Loucy (cell line): Measurements from ENCODE around the gene GIGYF2.

Source experiments
- H2AFZ ChIP-seq: fragments of 200-600 bp; sonication (generic); 2 replicates; pipeline ENCODE4 v1.6.0; 2016; ENCODE audit warnings: antibody characterized with exemption, mild to moderate bottlenecking, low read length, moderate library complexity
- H3F3A ChIP-seq: fragments of 200-600 bp; 2 replicates; pipeline ENCODE4 v1.6.0; 2016; ENCODE audit warnings: antibody characterized with exemption, low read depth, mild to moderate bottlenecking
- H3K27me3 ChIP-seq: fragments of 200-600 bp; sonication (generic); 2 replicates; pipeline ENCODE4 v1.6.1; 2014; ENCODE audit warnings: low read length, mild to moderate bottlenecking; ENCODE audit not compliant: insufficient read depth, poor library complexity, severe bottlenecking
- H3K36me3 ChIP-seq: fragments of 200-600 bp; sonication (generic); 2 replicates; pipeline ENCODE4 v1.6.1; 2016; ENCODE audit warnings: low read length; ENCODE audit not compliant: insufficient read depth
- H3K4me1 ChIP-seq: fragments of 200-600 bp; sonication (generic); 2 replicates; pipeline ENCODE4 v1.5.1; 2014; ENCODE audit warnings: low read length, mild to moderate bottlenecking; ENCODE audit not compliant: insufficient read depth, poor library complexity, severe bottlenecking
- H3K4me2 ChIP-seq: fragments of 200-600 bp; sonication (generic); 2 replicates; pipeline ENCODE4 v1.6.0; 2014; ENCODE audit warnings: antibody characterized with exemption, low read length, low read depth, mild to moderate bottlenecking; ENCODE audit not compliant: poor library complexity, severe bottlenecking
- H3K4me3 ChIP-seq: fragments of 200-600 bp; sonication (generic); 2 replicates; pipeline ENCODE4 v1.5.1; 2014; ENCODE audit warnings: low read length, mild to moderate bottlenecking, mixed read lengths; ENCODE audit not compliant: poor library complexity, severe bottlenecking
- H3K79me2 ChIP-seq: fragments of 200-600 bp; sonication (generic); 2 replicates; pipeline ENCODE4 v1.6.1; 2014; ENCODE audit warnings: low read length; ENCODE audit not compliant: insufficient read depth
- H3K9ac ChIP-seq: fragments of 200-600 bp; sonication (generic); 2 replicates; pipeline ENCODE4 v1.6.0; 2014; ENCODE audit warnings: mild to moderate bottlenecking, low read depth, low read length, moderate library complexity; ENCODE audit not compliant: poor library complexity, severe bottlenecking
- H3K9me2 ChIP-seq: fragments of 200-600 bp; sonication (generic); replicated peaks from 2 replicates; pipeline ENCODE4 v1.6.1; 2016; ENCODE audit warnings: low read depth, low read length, mixed read lengths
- H3K9me3 ChIP-seq: fragments of 200-600 bp; sonication (generic); 2 replicates; pipeline ENCODE4 v1.6.1; 2014; ENCODE audit warnings: mild to moderate bottlenecking, antibody characterized with exemption, low read length, low read depth; ENCODE audit not compliant: insufficient read depth
- H4K20me1 ChIP-seq: fragments of 200-600 bp; sonication (generic); 2 replicates; pipeline ENCODE4 v1.6.0; 2014; ENCODE audit warnings: antibody characterized with exemption, low read length, mild to moderate bottlenecking; ENCODE audit not compliant: insufficient read depth, poor library complexity, severe bottlenecking
- EZH2phosphoT487 ChIP-seq: fragments of 200-600 bp; IDR thresholded peaks from 2 replicates; pipeline ENCODE4 v1.6.1; 2018; ENCODE audit warnings: antibody characterized with exemption, mild to moderate bottlenecking, moderate library complexity, borderline replicate concordance
- TF ChIP-seq, protein P1 (sequence below): fragments of 200-600 bp; sonication (generic); conservative IDR thresholded peaks from 2 replicates; pipeline ENCODE4 v1.5.1; 2014; ENCODE audit warnings: mild to moderate bottlenecking, antibody characterized with exemption, low read length

Gene GIGYF2

DNA sequence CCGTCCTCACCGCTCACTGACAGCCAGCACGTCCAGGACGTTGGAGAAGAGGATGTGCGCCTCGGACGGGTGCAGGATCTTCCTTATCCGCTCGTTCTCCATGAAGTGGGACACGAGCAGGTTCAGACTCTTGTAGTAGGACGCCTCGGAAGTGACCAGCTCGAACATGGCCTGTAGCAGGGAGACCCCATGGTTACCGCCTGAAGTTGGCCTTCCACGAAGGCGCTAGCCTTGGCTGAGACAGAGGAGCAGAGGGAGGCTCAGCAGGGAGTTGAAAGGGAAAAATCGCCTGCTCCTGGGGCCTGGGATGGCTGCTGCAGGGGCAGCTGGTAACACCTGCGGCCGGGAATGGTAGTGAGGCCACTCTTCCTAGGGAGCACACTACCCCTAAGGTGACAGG, 197.6 kb downstream of the GIGYF2 start:
- Histone ChIP-seq H2AFZ (no peak overlapping the region), H3K79me2 (no peaks in the 10 kb centered on the region), H3K4me3 (no peak overlapping the region), H3K4me1 (peaks cover 4% of the 10 kb centered on the region), H3K27me3 (no peaks in the 10 kb centered on the region), H3K9me2 (no peaks in the 10 kb centered on the region), H3F3A (no peaks in the 10 kb centered on the region), H3K9ac (no peak overlapping the region), H3K9me3 (no peaks in the 10 kb centered on the region), H4K20me1 (no peaks in the 10 kb centered on the region), H3K36me3 (no peaks in the 10 kb centered on the region), H3K4me2 (no peak overlapping the region)
- TF ChIP-seq EZH2phosphoT487 = no peak
- TF ChIP-seq, protein P1, sequence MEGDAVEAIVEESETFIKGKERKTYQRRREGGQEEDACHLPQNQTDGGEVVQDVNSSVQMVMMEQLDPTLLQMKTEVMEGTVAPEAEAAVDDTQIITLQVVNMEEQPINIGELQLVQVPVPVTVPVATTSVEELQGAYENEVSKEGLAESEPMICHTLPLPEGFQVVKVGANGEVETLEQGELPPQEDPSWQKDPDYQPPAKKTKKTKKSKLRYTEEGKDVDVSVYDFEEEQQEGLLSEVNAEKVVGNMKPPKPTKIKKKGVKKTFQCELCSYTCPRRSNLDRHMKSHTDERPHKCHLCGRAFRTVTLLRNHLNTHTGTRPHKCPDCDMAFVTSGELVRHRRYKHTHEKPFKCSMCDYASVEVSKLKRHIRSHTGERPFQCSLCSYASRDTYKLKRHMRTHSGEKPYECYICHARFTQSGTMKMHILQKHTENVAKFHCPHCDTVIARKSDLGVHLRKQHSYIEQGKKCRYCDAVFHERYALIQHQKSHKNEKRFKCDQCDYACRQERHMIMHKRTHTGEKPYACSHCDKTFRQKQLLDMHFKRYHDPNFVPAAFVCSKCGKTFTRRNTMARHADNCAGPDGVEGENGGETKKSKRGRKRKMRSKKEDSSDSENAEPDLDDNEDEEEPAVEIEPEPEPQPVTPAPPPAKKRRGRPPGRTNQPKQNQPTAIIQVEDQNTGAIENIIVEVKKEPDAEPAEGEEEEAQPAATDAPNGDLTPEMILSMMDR = no peak

DNA sequence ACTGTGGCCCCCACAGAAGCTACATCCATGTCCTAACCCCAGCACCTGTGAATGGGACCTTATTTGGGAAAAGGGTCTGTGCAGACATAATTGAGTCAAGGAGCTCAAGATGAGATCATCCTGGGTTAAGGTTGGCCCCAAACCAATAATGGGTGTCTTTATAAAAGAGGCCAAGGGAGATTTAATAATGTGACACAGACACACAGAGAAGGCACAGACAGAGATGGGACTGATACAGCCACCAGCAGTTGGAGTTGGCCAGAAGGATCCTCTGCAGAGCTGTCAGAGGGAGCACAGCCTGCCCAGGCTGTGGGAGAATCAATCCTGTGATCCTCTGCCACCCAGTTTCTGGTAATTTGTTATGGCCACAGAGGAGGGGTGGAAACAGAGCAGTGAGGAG, 199.0 kb downstream of the GIGYF2 start:
- no peaks in the 10 kb centered on the region for H3K27me3 ChIP-seq
- H2AFZ ChIP-seq = no peak overlapping the region
- H3K4me2 ChIP-seq = no peak overlapping the region
- H3K9me3 ChIP-seq = no peaks in the 10 kb centered on the region
- no peaks in the 10 kb centered on the region for H4K20me1 ChIP-seq
- no peak overlapping the region for H3K4me3 ChIP-seq
- no peaks in the 10 kb centered on the region for H3K36me3 ChIP-seq
- no peak overlapping the region for H3K9ac ChIP-seq
- no peak for TF ChIP-seq EZH2phosphoT487
- TF ChIP-seq, protein P1 = no peak
- no peaks in the 10 kb centered on the region for H3F3A ChIP-seq
- no peaks in the 10 kb centered on the region for H3K79me2 ChIP-seq
- H3K4me1 ChIP-seq = no peaks in the 10 kb centered on the region
- H3K9me2 ChIP-seq = no peaks in the 10 kb centered on the region

DNA sequence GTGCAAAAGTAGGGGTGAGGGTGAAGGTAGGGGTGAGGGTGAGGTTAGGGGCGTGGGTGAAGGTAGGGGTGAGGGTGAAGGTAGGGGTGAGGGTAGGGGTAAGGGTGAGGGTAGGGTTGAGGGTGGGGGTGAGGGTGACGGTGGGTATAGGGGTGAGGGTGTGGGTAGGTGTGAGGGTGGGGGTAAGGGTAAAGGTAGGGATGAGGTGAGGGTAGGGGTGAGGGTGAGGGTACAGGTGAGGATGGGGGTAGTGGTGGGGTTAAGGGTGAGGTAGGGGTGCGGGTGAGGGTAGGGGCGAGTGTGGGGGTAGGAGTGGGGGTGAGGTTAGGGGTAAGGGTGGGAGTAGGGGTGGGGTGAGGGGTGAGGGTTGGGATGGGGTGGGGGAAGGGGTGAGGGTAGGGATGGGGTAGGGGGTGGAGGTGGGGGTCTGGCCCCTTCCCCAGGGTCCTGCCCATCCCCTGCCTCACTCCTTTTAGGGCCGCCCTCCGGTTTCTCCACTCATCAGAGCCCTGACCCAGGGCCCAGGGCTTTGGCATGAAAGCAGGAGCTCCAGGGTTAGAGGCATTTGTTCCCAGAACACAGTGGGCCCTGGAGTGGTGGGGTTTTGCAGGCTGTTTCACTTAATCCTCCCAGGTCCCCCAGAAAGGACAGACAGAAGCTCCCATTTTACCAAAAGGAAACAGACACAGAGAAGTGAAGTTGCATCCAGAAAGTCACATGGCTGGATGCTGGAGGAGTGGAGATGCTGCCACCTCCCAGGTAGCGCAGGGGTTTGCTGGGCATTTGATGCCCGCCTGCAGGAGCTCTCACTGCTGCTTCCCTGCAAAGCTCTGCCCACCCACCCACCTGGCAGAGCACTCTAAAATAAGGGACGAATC, 199.8 kb downstream of the GIGYF2 start:
- H3K4me1 ChIP-seq = no peaks in the 10 kb centered on the region
- H3K79me2 ChIP-seq = no peaks in the 10 kb centered on the region
- TF ChIP-seq, protein P1 = no peak
- no peak for TF ChIP-seq EZH2phosphoT487
- no peaks in the 10 kb centered on the region for H3K36me3 ChIP-seq
- H3K9me3 ChIP-seq = no peaks in the 10 kb centered on the region
- H4K20me1 ChIP-seq = no peaks in the 10 kb centered on the region
- no peaks in the 10 kb centered on the region for H3K27me3 ChIP-seq
- no peak overlapping the region for H3K9ac ChIP-seq
- no peak overlapping the region for H2AFZ ChIP-seq
- H3K9me2 ChIP-seq = no peaks in the 10 kb centered on the region
- no peak overlapping the region for H3K4me3 ChIP-seq
- H3K4me2 ChIP-seq = no peak overlapping the region
- H3F3A ChIP-seq = no peaks in the 10 kb centered on the region
